GM23338 (cell line): Measurements from ENCODE around the gene CRYBG2. TPM values are rescaled to one million over a fixed set of nuclear protein-coding genes. Genes with fewer than 3 reads are reported as not detected.
A peak's percentile ranks its signal among the peaks of the same experiment; 100 is the strongest.

ENCODE experiments used
- ATAC-seq: fragments of 200-7000 bp; cut with Tn5 transposase; 3 replicates; pipeline ENCODE4 v1.9.1; 2020
- DNase-seq: peaks from one replicate; pipeline ENCODE4 v3.0.0-alpha.2; 2015; ENCODE audit warnings: low spot score
- H2AFZ ChIP-seq: fragments of 200-600 bp; sonication (generic); 2 replicates; pipeline ENCODE4 v1.8.0; 2016; ENCODE audit warnings: antibody characterized with exemption, mild to moderate bottlenecking, moderate library complexity
- H3F3A ChIP-seq: fragments of 200-600 bp; sonication (generic); replicated peaks from 2 replicates; pipeline ENCODE4 v1.8.0; 2017; ENCODE audit warnings: antibody characterized with exemption, mixed run types, low read depth
- H3K27ac ChIP-seq: fragments of 200-600 bp; sonication (generic); 2 replicates; pipeline ENCODE4 v1.6.1; 2016; ENCODE audit warnings: low read depth
- H3K27me3 ChIP-seq: fragments of 200-600 bp; sonication (generic); 2 replicates; pipeline ENCODE4 v1.8.0; 2016; ENCODE audit warnings: mild to moderate bottlenecking, mixed run types, moderate library complexity; ENCODE audit not compliant: insufficient read depth
- H3K36me3 ChIP-seq: fragments of 200-600 bp; sonication (generic); 2 replicates; pipeline ENCODE4 v1.8.0; 2016; ENCODE audit warnings: mild to moderate bottlenecking; ENCODE audit not compliant: insufficient read depth
- H3K4me1 ChIP-seq: fragments of 200-600 bp; sonication (generic); 2 replicates; pipeline ENCODE4 v1.8.0; 2016; ENCODE audit warnings: mild to moderate bottlenecking, moderate library complexity; ENCODE audit not compliant: insufficient read depth
- H3K4me2 ChIP-seq: fragments of 200-600 bp; sonication (generic); 2 replicates; pipeline ENCODE4 v1.7.1; 2017; ENCODE audit warnings: mixed run types
- H3K4me3 ChIP-seq: fragments of 200-600 bp; sonication (generic); 2 replicates; pipeline ENCODE4 v1.6.1; 2016; ENCODE audit warnings: mixed run types
- H3K79me2 ChIP-seq: fragments of 200-600 bp; sonication (generic); replicated peaks from 2 replicates; pipeline ENCODE4 v1.8.0; 2017; ENCODE audit warnings: mild to moderate bottlenecking; ENCODE audit not compliant: insufficient read depth
- H3K9me2 ChIP-seq: fragments of 200-600 bp; sonication (generic); 2 replicates; pipeline ENCODE4 v1.8.0; 2017; ENCODE audit not compliant: insufficient read depth
- H4K20me1 ChIP-seq: fragments of 200-600 bp; sonication (generic); replicated peaks from 2 replicates; pipeline ENCODE4 v1.8.0; 2017; ENCODE audit warnings: mild to moderate bottlenecking; ENCODE audit not compliant: insufficient read depth
- H3K27ac Mint-ChIP-seq: 2 replicates; pipeline ENCODE4 v1.8.0; 2020; ENCODE audit warnings: inconsistent platforms, mild to moderate bottlenecking, moderate library complexity, mixed read lengths
- H3K27me3 Mint-ChIP-seq: 3 replicates; pipeline ENCODE4 v1.8.0; 2022; ENCODE audit warnings: low read depth, mild to moderate bottlenecking, moderate library complexity, mixed read lengths, inconsistent platforms; ENCODE audit not compliant: insufficient read depth, poor library complexity
- H3K36me3 Mint-ChIP-seq: 3 replicates; pipeline ENCODE4 v1.8.0; 2021; ENCODE audit warnings: low read depth, mild to moderate bottlenecking, inconsistent platforms, moderate library complexity, mixed read lengths
- H3K4me1 Mint-ChIP-seq: 3 replicates; pipeline ENCODE4 v1.8.0; 2020; ENCODE audit warnings: mild to moderate bottlenecking, inconsistent platforms, mixed read lengths
- H3K4me3 Mint-ChIP-seq: 3 replicates; pipeline ENCODE4 v1.8.0; 2021; ENCODE audit warnings: moderate library complexity, mild to moderate bottlenecking, inconsistent platforms, mixed read lengths
- H3K9me3 Mint-ChIP-seq: 3 replicates; pipeline ENCODE4 v1.8.0; 2020; ENCODE audit warnings: moderate library complexity, mild to moderate bottlenecking, inconsistent platforms, mixed read lengths
- EZH2phosphoT487 ChIP-seq: fragments of 200-600 bp; sonication (generic); IDR thresholded peaks from one replicate; pipeline ENCODE4 v1.8.1; 2018; ENCODE audit warnings: antibody characterized with exemption; ENCODE audit not compliant: unreplicated experiment
- polyA plus RNA-seq: library from polyadenylated mRNA; unstranded; fragments of >200 nt; fragmentation: Nextera tagmentation; extraction: Ambion mirVana; gene quantifications from 2 replicates; pipeline ENCODE4 v1.2.1, GENCODE V29; 2016
- total RNA-seq: library from RNA; depleted of rRNA; stranded (reverse); fragments of >200 nt; shearing (Covaris generic); gene quantifications from 2 replicates; pipeline ENCODE4 v1.2.3, GENCODE V29; 2014
- TF ChIP-seq, protein P1 (sequence below): fragments of 250-450 bp; sonication (Bioruptor Pico); IDR thresholded peaks from 2 replicates; pipeline ENCODE4 v1.5.0; 2020; ENCODE audit warnings: mild to moderate bottlenecking, moderate library complexity
- TF ChIP-seq, protein P2 (sequence below), 2 experiments: fragments of 200-600 bp in 1 of 2; sonication (generic) in 1 of 2; conservative IDR thresholded peaks; 2 replicates each; pipeline versions ENCODE4 v1.5.1 to v1.6.1; 2016 to 2017; ENCODE audit warnings: antibody characterized with exemption in 2 of 2, low read depth in 2 of 2, mild to moderate bottlenecking in 2 of 2, moderate library complexity in 1 of 2

CRYBG2 gene
- total and polyA plus RNA-seq, 2 experiments from 2014 or later: 17.6 to 18.4 TPM

DNA sequence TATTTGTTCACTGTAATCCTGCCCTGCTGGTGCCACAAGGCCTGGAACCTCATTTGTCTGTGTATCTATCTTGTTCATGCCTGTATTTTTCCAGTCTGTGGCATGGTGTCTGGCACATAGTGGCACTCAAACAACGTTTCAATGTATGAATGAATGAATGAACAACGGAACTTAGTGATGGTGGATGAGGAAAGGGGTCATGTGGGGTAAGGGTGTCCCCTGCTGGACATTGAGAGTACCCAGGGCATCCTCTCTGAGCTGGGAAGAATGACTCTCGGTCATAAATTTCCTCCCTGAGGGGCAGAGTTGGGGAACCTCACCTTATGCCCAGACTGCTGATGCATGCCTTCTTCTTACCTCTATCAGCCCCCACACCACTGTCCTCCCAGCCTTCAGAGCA, 37.5 kb upstream of the CRYBG2 start:
- H3K9me3 Mint-ChIP-seq: no peaks in the 10 kb centered on the region
- Histone ChIP-seq H3K27me3 (no peaks in the 10 kb centered on the region), H3K4me2 (peak overlapping the region; percentile 71), H3K79me2 (no peaks in the 10 kb centered on the region), H3K9me2 (no peaks in the 10 kb centered on the region), H3F3A (no peaks in the 10 kb centered on the region), H3K4me1 (peaks cover 15% of the 10 kb centered on the region), H2AFZ (peak overlapping the region; percentile 70; the same call in 1 of the 2 replicates), H3K36me3 (no peaks in the 10 kb centered on the region), H3K27ac (no peak overlapping the region), H3K4me3 (no peak overlapping the region), H4K20me1 (no peaks in the 10 kb centered on the region)
- no peak overlapping the region for H3K27ac Mint-ChIP-seq
- TF ChIP-seq, protein P1, sequence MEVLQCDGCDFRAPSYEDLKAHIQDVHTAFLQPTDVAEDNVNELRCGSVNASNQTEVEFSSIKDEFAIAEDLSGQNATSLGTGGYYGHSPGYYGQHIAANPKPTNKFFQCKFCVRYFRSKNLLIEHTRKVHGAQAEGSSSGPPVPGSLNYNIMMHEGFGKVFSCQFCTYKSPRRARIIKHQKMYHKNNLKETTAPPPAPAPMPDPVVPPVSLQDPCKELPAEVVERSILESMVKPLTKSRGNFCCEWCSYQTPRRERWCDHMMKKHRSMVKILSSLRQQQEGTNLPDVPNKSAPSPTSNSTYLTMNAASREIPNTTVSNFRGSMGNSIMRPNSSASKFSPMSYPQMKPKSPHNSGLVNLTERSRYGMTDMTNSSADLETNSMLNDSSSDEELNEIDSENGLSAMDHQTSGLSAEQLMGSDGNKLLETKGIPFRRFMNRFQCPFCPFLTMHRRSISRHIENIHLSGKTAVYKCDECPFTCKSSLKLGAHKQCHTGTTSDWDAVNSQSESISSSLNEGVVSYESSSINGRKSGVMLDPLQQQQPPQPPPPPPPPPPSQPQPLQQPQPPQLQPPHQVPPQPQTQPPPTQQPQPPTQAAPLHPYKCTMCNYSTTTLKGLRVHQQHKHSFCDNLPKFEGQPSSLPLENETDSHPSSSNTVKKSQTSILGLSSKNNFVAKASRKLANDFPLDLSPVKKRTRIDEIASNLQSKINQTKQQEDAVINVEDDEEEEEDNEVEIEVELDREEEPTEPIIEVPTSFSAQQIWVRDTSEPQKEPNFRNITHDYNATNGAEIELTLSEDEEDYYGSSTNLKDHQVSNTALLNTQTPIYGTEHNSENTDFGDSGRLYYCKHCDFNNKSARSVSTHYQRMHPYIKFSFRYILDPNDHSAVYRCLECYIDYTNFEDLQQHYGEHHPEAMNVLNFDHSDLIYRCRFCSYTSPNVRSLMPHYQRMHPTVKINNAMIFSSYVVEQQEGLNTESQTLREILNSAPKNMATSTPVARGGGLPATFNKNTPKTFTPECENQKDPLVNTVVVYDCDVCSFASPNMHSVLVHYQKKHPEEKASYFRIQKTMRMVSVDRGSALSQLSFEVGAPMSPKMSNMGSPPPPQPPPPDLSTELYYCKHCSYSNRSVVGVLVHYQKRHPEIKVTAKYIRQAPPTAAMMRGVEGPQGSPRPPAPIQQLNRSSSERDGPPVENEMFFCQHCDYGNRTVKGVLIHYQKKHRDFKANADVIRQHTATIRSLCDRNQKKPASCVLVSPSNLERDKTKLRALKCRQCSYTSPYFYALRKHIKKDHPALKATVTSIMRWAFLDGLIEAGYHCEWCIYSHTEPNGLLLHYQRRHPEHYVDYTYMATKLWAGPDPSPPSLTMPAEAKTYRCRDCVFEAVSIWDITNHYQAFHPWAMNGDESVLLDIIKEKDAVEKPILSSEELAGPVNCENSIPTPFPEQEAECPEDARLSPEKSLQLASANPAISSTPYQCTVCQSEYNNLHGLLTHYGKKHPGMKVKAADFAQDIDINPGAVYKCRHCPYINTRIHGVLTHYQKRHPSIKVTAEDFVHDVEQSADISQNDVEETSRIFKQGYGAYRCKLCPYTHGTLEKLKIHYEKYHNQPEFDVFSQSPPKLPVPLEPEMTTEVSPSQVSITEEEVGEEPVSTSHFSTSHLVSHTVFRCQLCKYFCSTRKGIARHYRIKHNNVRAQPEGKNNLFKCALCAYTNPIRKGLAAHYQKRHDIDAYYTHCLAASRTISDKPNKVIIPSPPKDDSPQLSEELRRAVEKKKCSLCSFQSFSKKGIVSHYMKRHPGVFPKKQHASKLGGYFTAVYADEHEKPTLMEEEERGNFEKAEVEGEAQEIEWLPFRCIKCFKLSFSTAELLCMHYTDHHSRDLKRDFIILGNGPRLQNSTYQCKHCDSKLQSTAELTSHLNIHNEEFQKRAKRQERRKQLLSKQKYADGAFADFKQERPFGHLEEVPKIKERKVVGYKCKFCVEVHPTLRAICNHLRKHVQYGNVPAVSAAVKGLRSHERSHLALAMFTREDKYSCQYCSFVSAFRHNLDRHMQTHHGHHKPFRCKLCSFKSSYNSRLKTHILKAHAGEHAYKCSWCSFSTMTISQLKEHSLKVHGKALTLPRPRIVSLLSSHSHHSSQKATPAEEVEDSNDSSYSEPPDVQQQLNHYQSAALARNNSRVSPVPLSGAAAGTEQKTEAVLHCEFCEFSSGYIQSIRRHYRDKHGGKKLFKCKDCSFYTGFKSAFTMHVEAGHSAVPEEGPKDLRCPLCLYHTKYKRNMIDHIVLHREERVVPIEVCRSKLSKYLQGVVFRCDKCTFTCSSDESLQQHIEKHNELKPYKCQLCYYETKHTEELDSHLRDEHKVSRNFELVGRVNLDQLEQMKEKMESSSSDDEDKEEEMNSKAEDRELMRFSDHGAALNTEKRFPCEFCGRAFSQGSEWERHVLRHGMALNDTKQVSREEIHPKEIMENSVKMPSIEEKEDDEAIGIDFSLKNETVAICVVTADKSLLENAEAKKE (CRISPR knock-in tag): no peak
- TF ChIP-seq, protein P2, sequence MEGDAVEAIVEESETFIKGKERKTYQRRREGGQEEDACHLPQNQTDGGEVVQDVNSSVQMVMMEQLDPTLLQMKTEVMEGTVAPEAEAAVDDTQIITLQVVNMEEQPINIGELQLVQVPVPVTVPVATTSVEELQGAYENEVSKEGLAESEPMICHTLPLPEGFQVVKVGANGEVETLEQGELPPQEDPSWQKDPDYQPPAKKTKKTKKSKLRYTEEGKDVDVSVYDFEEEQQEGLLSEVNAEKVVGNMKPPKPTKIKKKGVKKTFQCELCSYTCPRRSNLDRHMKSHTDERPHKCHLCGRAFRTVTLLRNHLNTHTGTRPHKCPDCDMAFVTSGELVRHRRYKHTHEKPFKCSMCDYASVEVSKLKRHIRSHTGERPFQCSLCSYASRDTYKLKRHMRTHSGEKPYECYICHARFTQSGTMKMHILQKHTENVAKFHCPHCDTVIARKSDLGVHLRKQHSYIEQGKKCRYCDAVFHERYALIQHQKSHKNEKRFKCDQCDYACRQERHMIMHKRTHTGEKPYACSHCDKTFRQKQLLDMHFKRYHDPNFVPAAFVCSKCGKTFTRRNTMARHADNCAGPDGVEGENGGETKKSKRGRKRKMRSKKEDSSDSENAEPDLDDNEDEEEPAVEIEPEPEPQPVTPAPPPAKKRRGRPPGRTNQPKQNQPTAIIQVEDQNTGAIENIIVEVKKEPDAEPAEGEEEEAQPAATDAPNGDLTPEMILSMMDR (conservative IDR thresholded peaks at IDR 0.05; ENCODE audit: low read depth in 2 of 2): peak; percentile 85 to 97
- peaks cover 11% of the 10 kb centered on the region for H3K27me3 Mint-ChIP-seq
- peaks cover 30% of the 10 kb centered on the region for H3K4me1 Mint-ChIP-seq
- no peak overlapping the region for H3K4me3 Mint-ChIP-seq
- ATAC-seq (peak; percentile 88), DNase-seq (peak; percentile 79)
- H3K36me3 Mint-ChIP-seq: no peaks in the 10 kb centered on the region

DNA sequence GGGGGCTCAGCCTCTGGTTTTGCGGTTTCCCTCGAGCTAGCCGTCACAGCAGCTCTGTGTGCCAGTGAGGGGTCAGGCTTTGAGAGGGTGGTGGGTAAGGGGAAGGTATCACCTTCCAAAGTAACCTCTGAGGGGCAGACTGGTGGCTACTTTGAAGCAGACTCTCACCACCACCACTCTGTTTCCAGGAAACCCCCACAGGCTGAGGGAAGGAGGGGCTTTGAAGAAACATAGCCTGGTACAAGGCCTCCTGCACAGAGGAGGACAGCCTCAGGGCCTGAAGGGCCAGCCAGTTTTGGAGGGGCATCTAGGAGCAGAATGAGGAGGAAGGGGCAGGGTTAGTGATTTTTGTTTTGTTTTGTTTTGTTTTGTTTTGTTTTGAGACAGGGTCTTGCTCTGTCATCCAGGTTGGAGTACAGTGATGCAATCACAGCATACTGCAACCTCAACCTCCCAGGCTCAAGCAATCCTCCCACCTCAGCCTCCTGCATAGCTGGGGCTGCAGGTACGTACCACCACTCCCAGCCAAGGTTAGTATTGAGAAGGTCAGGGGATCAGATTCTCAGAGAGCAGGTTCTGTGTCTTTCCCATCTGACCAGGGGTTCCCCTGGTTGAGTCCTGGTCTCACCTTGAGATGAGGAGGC, 35.8 kb upstream of the CRYBG2 start:
- H3K4me3 ChIP-seq: no peak overlapping the region
- H4K20me1 ChIP-seq: no peaks in the 10 kb centered on the region
- no peaks in the 10 kb centered on the region for H3K79me2 ChIP-seq
- H3K27ac Mint-ChIP-seq: no peak overlapping the region
- no peak overlapping the region for H2AFZ ChIP-seq
- H3K9me3 Mint-ChIP-seq: no peaks in the 10 kb centered on the region; the same call in 2 of the 3 replicates
- DNase-seq (no peak), ATAC-seq (no peak)
- TF ChIP-seq EZH2phosphoT487: no peak
- no peak overlapping the region for H3K4me2 ChIP-seq
- no peak overlapping the region for H3K27ac ChIP-seq
- H3K36me3 Mint-ChIP-seq: no peaks in the 10 kb centered on the region
- no peaks in the 10 kb centered on the region for H3K9me2 ChIP-seq
- no peak overlapping the region for H3K4me3 Mint-ChIP-seq
- H3F3A ChIP-seq: no peaks in the 10 kb centered on the region
- H3K36me3 ChIP-seq: no peaks in the 10 kb centered on the region
- no peaks in the 10 kb centered on the region for H3K27me3 ChIP-seq
- H3K27me3 Mint-ChIP-seq: peaks cover 10% of the 10 kb centered on the region
- peaks cover 15% of the 10 kb centered on the region for H3K4me1 ChIP-seq
- H3K4me1 Mint-ChIP-seq: peaks cover 34% of the 10 kb centered on the region
